RPMI8226 (cell line): ENCODE results near the gene LNX2.

Source experiments
- DNase-seq: peaks from one replicate; pipeline ENCODE4 v3.0.0-alpha.2; 2015

Gene LNX2

DNA sequence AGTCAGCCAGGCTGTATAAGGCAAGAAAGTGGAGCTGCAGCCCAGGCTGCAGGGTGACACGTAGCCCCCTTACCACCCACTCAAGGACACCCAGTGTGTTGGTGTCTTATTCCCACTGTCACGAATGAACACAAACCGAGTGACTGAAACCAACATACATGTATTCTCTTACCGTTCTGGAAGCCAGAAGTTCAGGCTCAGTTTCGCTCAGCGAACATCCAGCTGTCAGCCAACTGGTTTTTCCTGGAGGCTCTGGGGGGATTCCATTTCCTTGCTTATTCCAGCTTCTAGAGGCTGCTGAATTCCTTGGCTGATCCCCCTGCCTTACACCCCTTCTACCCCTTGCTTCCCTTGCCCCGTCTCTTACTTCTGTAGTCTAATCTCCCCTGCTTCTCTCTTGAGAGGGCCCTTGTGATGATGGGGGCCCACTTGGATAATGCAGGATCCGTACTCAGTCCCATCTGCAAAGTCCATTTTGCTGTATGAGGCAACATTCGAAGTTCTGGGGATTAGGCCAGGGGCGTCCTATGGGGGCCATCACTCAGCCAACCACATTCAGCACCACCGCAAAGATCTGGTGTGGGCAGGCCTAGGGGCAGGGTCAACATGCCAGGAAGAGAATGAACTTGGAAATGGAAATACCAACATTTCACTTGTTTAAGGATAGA is 122.6 kb downstream of the LNX2 start:
- no peak for DNase-seq

GRCh38 chr13:27496536-27497273 is 123.6 kb downstream of the LNX2 start:
- DNase-seq, result no peak

- DNase-seq, result no peak
Measured at GRCh38 chr13:27496006-27496405, 124.3 kb downstream of the LNX2 start.
